ENCODE results near the gene BACH1. TPM values are rescaled to one million over a fixed set of nuclear protein-coding genes. Genes with fewer than 3 reads are reported as not detected.
"Not testable (repeated sequence)": the region's sequence is repeated elsewhere in the genome, so short reads cannot be mapped to it uniquely, and the experiment has no call there.

BACH1 gene
- total RNA-seq, 1 experiment from 2014 or later = 47.3 TPM

GRCh38 chr21:29351691-29352090, 53.0 kb downstream of the BACH1 start:
- Histone ChIP-seq H3K4me1 (replicated peaks) (peaks cover 40% of the 10 kb centered on the region), H3K27ac (peak overlapping the region; percentile 42), H3K9me3 (replicated peaks) (no peaks in the 10 kb centered on the region), H3K27me3 (replicated peaks) (no peaks in the 10 kb centered on the region), H3K36me3 (peaks cover 44% of the 10 kb centered on the region), H3K4me3 (no peak overlapping the region)
- DNase-seq (ENCODE audit: low read depth in 1 of 2, low spot score in 2 of 2) = peak in 1 of 2 experiments; percentile 57

GRCh38 chr21:29355043-29355710, 56.5 kb downstream of the BACH1 start:
- H3K9me3 ChIP-seq (replicated peaks); H3K4me3 ChIP-seq; H3K27ac ChIP-seq; DNase-seq (ENCODE audit: low read depth in 1 of 2, low spot score in 2 of 2); H3K27me3 ChIP-seq (replicated peaks): not testable (repeated sequence)
- Histone ChIP-seq H3K4me1 (replicated peaks) (peaks cover 29% of the 10 kb centered on the region), H3K36me3 (peaks cover 30% of the 10 kb centered on the region)

GRCh38 chr21:29356291-29356690, 57.6 kb downstream of the BACH1 start:
- Histone ChIP-seq H3K36me3 (peaks cover 32% of the 10 kb centered on the region), H3K4me1 (replicated peaks) (peaks cover 31% of the 10 kb centered on the region)
- not testable (repeated sequence) for H3K27ac ChIP-seq; DNase-seq (ENCODE audit: low read depth in 1 of 2, low spot score in 2 of 2); H3K9me3 ChIP-seq (replicated peaks); H3K27me3 ChIP-seq (replicated peaks); H3K4me3 ChIP-seq

- DNase-seq (ENCODE audit: low read depth in 1 of 2, low spot score in 2 of 2); H3K27me3 ChIP-seq (replicated peaks); H3K27ac ChIP-seq; H3K4me3 ChIP-seq; H3K9me3 ChIP-seq (replicated peaks): not testable (repeated sequence)
- Histone ChIP-seq H3K4me1 (replicated peaks) (peaks cover 26% of the 10 kb centered on the region), H3K36me3 (peaks cover 30% of the 10 kb centered on the region)
Observed at GRCh38 chr21:29356810-29357209, 58.1 kb downstream of the BACH1 start.

GRCh38 chr21:29359718-29360117, 61.0 kb downstream of the BACH1 start:
- no peak for DNase-seq (ENCODE audit: low read depth in 1 of 2, low spot score in 2 of 2)
- Histone ChIP-seq H3K9me3 (replicated peaks) (no peaks in the 10 kb centered on the region), H3K4me3 (no peak overlapping the region), H3K36me3 (peaks cover 19% of the 10 kb centered on the region), H3K27me3 (replicated peaks) (no peaks in the 10 kb centered on the region), H3K27ac (no peak overlapping the region; the same call in 1 of the 2 replicates), H3K4me1 (replicated peaks) (peaks cover 20% of the 10 kb centered on the region)

GRCh38 chr21:29360799-29361765, 62.4 kb downstream of the BACH1 start:
- peak in 1 of 2 experiments; percentile 28 for DNase-seq (ENCODE audit: low read depth in 1 of 2, low spot score in 2 of 2)
- Histone ChIP-seq H3K4me1 (replicated peaks) (peaks cover 20% of the 10 kb centered on the region), H3K9me3 (replicated peaks) (no peaks in the 10 kb centered on the region), H3K27me3 (replicated peaks) (no peaks in the 10 kb centered on the region), H3K27ac (no peak overlapping the region), H3K36me3 (peaks cover 16% of the 10 kb centered on the region), H3K4me3 (no peak overlapping the region)

GRCh38 chr21:29362758-29363157, 64.0 kb downstream of the BACH1 start:
- no peak overlapping the region for H3K27ac ChIP-seq
- peaks cover 16% of the 10 kb centered on the region for H3K36me3 ChIP-seq
- DNase-seq (ENCODE audit: low read depth in 1 of 2, low spot score in 2 of 2) = no peak
- no peak overlapping the region for H3K4me3 ChIP-seq
- no peaks in the 10 kb centered on the region for H3K27me3 ChIP-seq (replicated peaks)
- peaks cover 20% of the 10 kb centered on the region for H3K4me1 ChIP-seq (replicated peaks)
- no peaks in the 10 kb centered on the region; the same call in 1 of the 2 replicates for H3K9me3 ChIP-seq (replicated peaks)

- Histone ChIP-seq H3K36me3 (peaks cover 16% of the 10 kb centered on the region), H3K9me3 (replicated peaks) (no peaks in the 10 kb centered on the region; the same call in 1 of the 2 replicates), H3K27me3 (replicated peaks) (no peaks in the 10 kb centered on the region), H3K4me1 (replicated peaks) (peaks cover 5% of the 10 kb centered on the region), H3K4me3 (no peak overlapping the region), H3K27ac (no peak overlapping the region)
- no peak for DNase-seq (ENCODE audit: low read depth in 1 of 2, low spot score in 2 of 2)
Observed at GRCh38 chr21:29365661-29366265, 67.0 kb downstream of the BACH1 start.

- no peak overlapping the region for H3K27ac ChIP-seq
- no peaks in the 10 kb centered on the region for H3K27me3 ChIP-seq (replicated peaks)
- no peak for DNase-seq (ENCODE audit: low read depth in 1 of 2, low spot score in 2 of 2)
- H3K4me3 ChIP-seq = no peak overlapping the region
- H3K9me3 ChIP-seq (replicated peaks) = no peaks in the 10 kb centered on the region; the same call in 1 of the 2 replicates
- no peaks in the 10 kb centered on the region for H3K4me1 ChIP-seq (replicated peaks)
- peaks cover 14% of the 10 kb centered on the region for H3K36me3 ChIP-seq
Observed at GRCh38 chr21:29366532-29366931, 67.8 kb downstream of the BACH1 start.

- no peaks in the 10 kb centered on the region; the same call in 1 of the 2 replicates for H3K9me3 ChIP-seq (replicated peaks)
- no peak for DNase-seq (ENCODE audit: low read depth in 1 of 2, low spot score in 2 of 2)
- H3K36me3 ChIP-seq = peaks cover 12% of the 10 kb centered on the region
- H3K4me1 ChIP-seq (replicated peaks) = no peaks in the 10 kb centered on the region
- H3K4me3 ChIP-seq = no peak overlapping the region
- H3K27ac ChIP-seq = no peak overlapping the region
- H3K27me3 ChIP-seq (replicated peaks) = no peaks in the 10 kb centered on the region
Observed at GRCh38 chr21:29367335-29367734, 68.6 kb downstream of the BACH1 start.

- no peak for DNase-seq (ENCODE audit: low read depth in 1 of 2, low spot score in 2 of 2)
- no peaks in the 10 kb centered on the region; the same call in 1 of the 2 replicates for H3K9me3 ChIP-seq (replicated peaks)
- no peaks in the 10 kb centered on the region for H3K4me1 ChIP-seq (replicated peaks)
- H3K27me3 ChIP-seq (replicated peaks) = no peaks in the 10 kb centered on the region
- H3K27ac ChIP-seq = no peak overlapping the region
- H3K4me3 ChIP-seq = no peak overlapping the region
- peaks cover 14% of the 10 kb centered on the region for H3K36me3 ChIP-seq
Observed at GRCh38 chr21:29368906-29369305, 70.2 kb downstream of the BACH1 start.

- no peaks in the 10 kb centered on the region for H3K27me3 ChIP-seq (replicated peaks)
- H3K4me3 ChIP-seq = no peak overlapping the region
- H3K9me3 ChIP-seq (replicated peaks) = no peaks in the 10 kb centered on the region; the same call in 1 of the 2 replicates
- H3K36me3 ChIP-seq = peaks cover 9% of the 10 kb centered on the region
- DNase-seq (ENCODE audit: low read depth in 1 of 2, low spot score in 2 of 2) = no peak
- no peak overlapping the region for H3K27ac ChIP-seq
- H3K4me1 ChIP-seq (replicated peaks) = no peaks in the 10 kb centered on the region
Observed at GRCh38 chr21:29371464-29371863, 72.7 kb downstream of the BACH1 start.

- H3K36me3 ChIP-seq = peaks cover 9% of the 10 kb centered on the region
- H3K27ac ChIP-seq = no peak overlapping the region
- H3K9me3 ChIP-seq (replicated peaks) = no peaks in the 10 kb centered on the region
- DNase-seq (ENCODE audit: low read depth in 1 of 2, low spot score in 2 of 2) = peak; percentile 59
- H3K27me3 ChIP-seq (replicated peaks) = no peaks in the 10 kb centered on the region
- H3K4me3 ChIP-seq = no peak overlapping the region
- no peaks in the 10 kb centered on the region for H3K4me1 ChIP-seq (replicated peaks)
Observed at GRCh38 chr21:29372063-29372802, 73.5 kb downstream of the BACH1 start.
